Sigmoid colon (tissue), 4 donors: Measurements from ENCODE around the gene VGF.

Source experiments
- POLR2AphosphoS5 ChIP-seq, 4 donors: sonication (generic); formaldehyde crosslinking; IDR thresholded peaks; one replicate each; pipeline ENCODE4 v1.6.1; 2017; ENCODE audit warnings: antibody characterized with exemption in 4 of 4
- TF ChIP-seq, protein P1 (sequence below), 4 experiments: fragments of 450-650 bp in 3 of 4; fragments of 200-600 bp in 1 of 4; IDR thresholded peaks; one replicate each; pipeline ENCODE4 v1.5.1; 2016 to 2019; ENCODE audit warnings: antibody characterized with exemption in 4 of 4, mild to moderate bottlenecking in 3 of 4, moderate library complexity in 2 of 4

DNA sequence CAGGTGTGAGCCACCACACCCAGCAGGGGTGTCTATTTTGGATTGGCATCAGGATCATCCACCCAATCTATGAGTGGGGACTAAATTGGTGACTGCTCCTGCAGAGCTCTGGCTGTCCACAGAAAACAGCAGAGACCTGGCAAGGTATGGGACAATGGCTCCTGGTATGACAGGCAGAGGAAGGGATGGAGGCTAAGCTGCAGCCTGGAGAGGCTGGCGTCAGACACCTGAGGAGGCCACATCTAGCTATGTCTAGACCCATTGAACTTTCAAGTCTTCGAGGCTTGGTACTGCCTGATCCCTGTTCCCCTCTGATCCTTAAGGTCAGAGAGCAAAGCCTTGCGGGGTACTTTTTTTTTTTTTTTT, 41.7 kb downstream of the VGF start:
- TF ChIP-seq POLR2AphosphoS5 (IDR thresholded peaks at IDR 0.05), result no peak
- TF ChIP-seq, protein P1, sequence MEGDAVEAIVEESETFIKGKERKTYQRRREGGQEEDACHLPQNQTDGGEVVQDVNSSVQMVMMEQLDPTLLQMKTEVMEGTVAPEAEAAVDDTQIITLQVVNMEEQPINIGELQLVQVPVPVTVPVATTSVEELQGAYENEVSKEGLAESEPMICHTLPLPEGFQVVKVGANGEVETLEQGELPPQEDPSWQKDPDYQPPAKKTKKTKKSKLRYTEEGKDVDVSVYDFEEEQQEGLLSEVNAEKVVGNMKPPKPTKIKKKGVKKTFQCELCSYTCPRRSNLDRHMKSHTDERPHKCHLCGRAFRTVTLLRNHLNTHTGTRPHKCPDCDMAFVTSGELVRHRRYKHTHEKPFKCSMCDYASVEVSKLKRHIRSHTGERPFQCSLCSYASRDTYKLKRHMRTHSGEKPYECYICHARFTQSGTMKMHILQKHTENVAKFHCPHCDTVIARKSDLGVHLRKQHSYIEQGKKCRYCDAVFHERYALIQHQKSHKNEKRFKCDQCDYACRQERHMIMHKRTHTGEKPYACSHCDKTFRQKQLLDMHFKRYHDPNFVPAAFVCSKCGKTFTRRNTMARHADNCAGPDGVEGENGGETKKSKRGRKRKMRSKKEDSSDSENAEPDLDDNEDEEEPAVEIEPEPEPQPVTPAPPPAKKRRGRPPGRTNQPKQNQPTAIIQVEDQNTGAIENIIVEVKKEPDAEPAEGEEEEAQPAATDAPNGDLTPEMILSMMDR (IDR thresholded peaks at IDR 0.05), result no peak
